A673 (cell line): ENCODE results near the gene HAPLN1.

Source experiments
- CTCF ChIP-seq: fragments of 300-800, 200-600 bp; sonication (generic); conservative IDR thresholded peaks from 2 replicates; pipeline ENCODE4 v1.5.1; 2017; ENCODE audit warnings: low read depth, mild to moderate bottlenecking, antibody characterized with exemption, low read length, moderate library complexity, mixed read lengths
- EZH2 ChIP-seq: fragments of 200-600 bp; sonication (generic); IDR thresholded peaks from 2 replicates; pipeline ENCODE4 v1.6.1; 2017; ENCODE audit warnings: borderline replicate concordance, low read depth, mild to moderate bottlenecking, mixed read lengths, antibody characterized with exemption, low read length; ENCODE audit not compliant: poor library complexity, severe bottlenecking

DNA sequence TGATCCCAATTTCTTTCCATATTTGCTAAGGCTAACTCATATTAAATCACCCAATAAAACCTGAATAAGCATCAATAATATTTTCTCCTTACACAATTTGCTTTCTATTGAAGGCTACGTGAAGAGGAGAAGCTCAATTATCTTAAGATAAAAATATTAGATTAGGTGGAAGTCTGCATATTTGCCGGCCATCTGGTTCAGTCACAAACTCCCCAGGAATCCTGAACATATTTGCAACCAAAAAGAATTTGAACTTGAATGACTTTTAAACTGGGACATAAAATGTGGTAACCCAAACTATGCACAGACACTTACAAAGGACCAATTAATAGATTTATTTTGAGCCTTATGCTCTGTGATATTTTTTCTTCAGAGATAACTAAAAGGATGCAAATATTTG is 92.3 kb downstream of the HAPLN1 start:
- TF ChIP-seq CTCF (no peak), EZH2 (no peak)
